K562 (cell line): ENCODE results near the gene ZBTB46. TPM values are rescaled to one million over a fixed set of nuclear protein-coding genes. Genes with fewer than 3 reads are reported as not detected.

Experiments used
- EZH2 ChIP-seq: IDR thresholded peaks from 2 replicates; pipeline ENCODE4 v1.6.1; 2012; ENCODE audit warnings: low read depth, mild to moderate bottlenecking, inconsistent platforms, low read length, borderline replicate concordance
- FOXJ3 ChIP-seq: sonication (generic); formaldehyde crosslinking; IDR thresholded peaks from 2 replicates; pipeline ENCODE4 v1.4.0; 2020; ENCODE audit warnings: mild to moderate bottlenecking, missing genetic modification reagents
- MECOM ChIP-seq: fragments of 250-450 bp; sonication (Bioruptor Pico); IDR thresholded peaks from 2 replicates; pipeline ENCODE4 v1.8.0; 2022; ENCODE audit warnings: inconsistent platforms
- MEIS2 ChIP-seq: fragments of 450-650 bp; IDR thresholded peaks from 2 replicates; pipeline ENCODE4 v1.6.1; 2014; ENCODE audit warnings: mild to moderate bottlenecking; ENCODE audit not compliant: partially characterized antibody
- SETDB1 ChIP-seq: IDR thresholded peaks from one replicate; pipeline ENCODE4 v1.6.1; 2012; ENCODE audit warnings: low read length, control low read depth, inconsistent platforms
- ZNF311 ChIP-seq: fragments of 250-450 bp; sonication (Bioruptor Pico); IDR thresholded peaks from 2 replicates; pipeline ENCODE4 v1.4.0; 2020; ENCODE audit warnings: mild to moderate bottlenecking, moderate library complexity
- ZNF75A ChIP-seq: fragments of 450-650 bp; formaldehyde crosslinking; IDR thresholded peaks from 2 replicates; pipeline ENCODE4 v1.4.0; 2020; ENCODE audit warnings: mild to moderate bottlenecking
- polyA plus RNA-seq, 8 experiments: library from polyadenylated mRNA; depleted of rRNA in 4 of 8; stranded (reverse) in 5 of 8; unstranded in 3 of 8; fragments of >200 nt; fragmentation: Nextera tagmentation in 2 of 8; fragmentation: Illumina TruSeq in 1 of 8; extraction: Ambion mirVana in 2 of 8; extraction: Trizol in 1 of 8; gene quantifications; 2 replicates each; pipeline versions ENCODE4 v1.2.1 to v1.2.3, GENCODE V29; 2011 to 2014; ENCODE audit warnings: inconsistent platforms in 1 of 8, missing spikeins in 1 of 8
- total RNA-seq, 7 experiments: library from RNA; depleted of rRNA in 6 of 7; stranded (reverse); fragments of >200 nt in 6 of 7; fragmentation: Illumina TruSeq in 2 of 7; extraction: Trizol in 2 of 7; gene quantifications; 2 replicates each; pipeline versions ENCODE4 v1.2.1 to v1.2.3, GENCODE V29; 2011 to 2021; ENCODE audit warnings: low replicate concordance in 1 of 7
- TF ChIP-seq, protein P1 (sequence below): fragments of 450-650 bp; IDR thresholded peaks from 2 replicates; pipeline ENCODE4 v1.7.1; 2018; ENCODE audit warnings: mild to moderate bottlenecking, low read depth; ENCODE audit not compliant: partially characterized antibody
- TF ChIP-seq, protein P2 (sequence below): sonication (generic); IDR thresholded peaks from 2 replicates; pipeline ENCODE4 v1.6.1; 2016
- TF ChIP-seq, protein P3 (sequence below): fragments of 250-450 bp; sonication (Bioruptor Pico); IDR thresholded peaks from 2 replicates; pipeline ENCODE4 v1.5.0; 2021; ENCODE audit warnings: mild to moderate bottlenecking, borderline replicate concordance

ZBTB46 gene
- total and polyA plus RNA-seq, 9 of the 15 experiments (the other 6 are each of a cell fraction or from before 2014, with no cell fraction given): 0.29 to 4.1 (median 1.1) TPM

DNA sequence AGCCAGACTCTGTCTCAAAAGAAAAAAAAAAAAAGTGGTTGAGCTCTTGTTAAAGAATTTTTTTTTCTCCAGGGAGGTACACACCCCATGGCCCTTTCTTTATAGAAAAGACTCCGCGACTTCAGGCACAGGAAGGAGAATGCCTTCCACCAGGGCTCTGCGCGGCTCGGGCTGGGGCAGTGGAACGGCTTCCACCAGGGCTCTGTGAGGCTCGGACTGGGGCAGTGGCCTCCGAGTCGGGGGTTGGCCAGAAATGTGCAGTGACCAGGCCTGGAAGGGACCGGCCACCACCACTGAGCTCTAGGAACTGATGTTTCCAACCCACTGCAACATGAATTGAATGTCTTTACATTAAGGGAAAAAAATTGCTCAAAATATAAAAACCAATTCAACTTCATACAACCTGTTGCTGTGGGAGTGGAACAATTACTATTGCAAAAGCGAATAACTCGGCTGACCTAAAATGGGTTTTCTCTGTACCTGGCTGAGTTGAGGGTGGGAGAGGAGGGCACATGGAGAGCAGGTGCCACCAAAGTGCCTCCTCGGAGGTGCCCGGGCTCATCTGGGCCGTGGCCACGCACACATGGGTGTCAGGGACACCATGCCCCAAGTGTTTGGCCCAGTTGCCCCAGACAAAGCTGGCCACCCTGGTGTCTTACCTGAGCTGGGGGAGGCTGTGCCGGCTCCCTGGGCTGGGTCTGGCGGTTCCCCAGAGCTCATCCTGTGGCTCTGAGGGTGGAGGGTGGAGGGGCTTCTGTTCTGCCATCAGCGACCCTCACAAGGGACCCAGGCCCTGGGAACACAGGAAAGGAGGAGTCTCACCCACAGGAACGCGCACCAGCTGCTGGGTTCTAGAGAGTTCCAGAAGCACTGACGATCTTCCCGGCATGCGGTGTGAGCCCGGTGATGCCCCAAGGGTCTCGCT lies 62.2 kb downstream of the ZBTB46 start (continued):
- TF ChIP-seq, protein P1, sequence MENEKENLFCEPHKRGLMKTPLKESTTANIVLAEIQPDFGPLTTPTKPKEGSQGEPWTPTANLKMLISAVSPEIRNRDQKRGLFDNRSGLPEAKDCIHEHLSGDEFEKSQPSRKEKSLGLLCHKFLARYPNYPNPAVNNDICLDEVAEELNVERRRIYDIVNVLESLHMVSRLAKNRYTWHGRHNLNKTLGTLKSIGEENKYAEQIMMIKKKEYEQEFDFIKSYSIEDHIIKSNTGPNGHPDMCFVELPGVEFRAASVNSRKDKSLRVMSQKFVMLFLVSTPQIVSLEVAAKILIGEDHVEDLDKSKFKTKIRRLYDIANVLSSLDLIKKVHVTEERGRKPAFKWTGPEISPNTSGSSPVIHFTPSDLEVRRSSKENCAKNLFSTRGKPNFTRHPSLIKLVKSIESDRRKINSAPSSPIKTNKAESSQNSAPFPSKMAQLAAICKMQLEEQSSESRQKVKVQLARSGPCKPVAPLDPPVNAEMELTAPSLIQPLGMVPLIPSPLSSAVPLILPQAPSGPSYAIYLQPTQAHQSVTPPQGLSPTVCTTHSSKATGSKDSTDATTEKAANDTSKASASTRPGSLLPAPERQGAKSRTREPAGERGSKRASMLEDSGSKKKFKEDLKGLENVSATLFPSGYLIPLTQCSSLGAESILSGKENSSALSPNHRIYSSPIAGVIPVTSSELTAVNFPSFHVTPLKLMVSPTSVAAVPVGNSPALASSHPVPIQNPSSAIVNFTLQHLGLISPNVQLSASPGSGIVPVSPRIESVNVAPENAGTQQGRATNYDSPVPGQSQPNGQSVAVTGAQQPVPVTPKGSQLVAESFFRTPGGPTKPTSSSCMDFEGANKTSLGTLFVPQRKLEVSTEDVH: no peak
- TF ChIP-seq MECOM: no peak
- no peak for TF ChIP-seq EZH2
- TF ChIP-seq, protein P2, sequence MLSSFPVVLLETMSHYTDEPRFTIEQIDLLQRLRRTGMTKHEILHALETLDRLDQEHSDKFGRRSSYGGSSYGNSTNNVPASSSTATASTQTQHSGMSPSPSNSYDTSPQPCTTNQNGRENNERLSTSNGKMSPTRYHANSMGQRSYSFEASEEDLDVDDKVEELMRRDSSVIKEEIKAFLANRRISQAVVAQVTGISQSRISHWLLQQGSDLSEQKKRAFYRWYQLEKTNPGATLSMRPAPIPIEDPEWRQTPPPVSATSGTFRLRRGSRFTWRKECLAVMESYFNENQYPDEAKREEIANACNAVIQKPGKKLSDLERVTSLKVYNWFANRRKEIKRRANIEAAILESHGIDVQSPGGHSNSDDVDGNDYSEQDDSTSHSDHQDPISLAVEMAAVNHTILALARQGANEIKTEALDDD: no peak
- TF ChIP-seq FOXJ3 (CRISPR knock-in tag): no peak
- TF ChIP-seq SETDB1: no peak
- TF ChIP-seq ZNF311 (CRISPR knock-in tag): no peak
- no peak for TF ChIP-seq MEIS2
- no peak for TF ChIP-seq ZNF75A (CRISPR knock-in tag)
- TF ChIP-seq, protein P3, sequence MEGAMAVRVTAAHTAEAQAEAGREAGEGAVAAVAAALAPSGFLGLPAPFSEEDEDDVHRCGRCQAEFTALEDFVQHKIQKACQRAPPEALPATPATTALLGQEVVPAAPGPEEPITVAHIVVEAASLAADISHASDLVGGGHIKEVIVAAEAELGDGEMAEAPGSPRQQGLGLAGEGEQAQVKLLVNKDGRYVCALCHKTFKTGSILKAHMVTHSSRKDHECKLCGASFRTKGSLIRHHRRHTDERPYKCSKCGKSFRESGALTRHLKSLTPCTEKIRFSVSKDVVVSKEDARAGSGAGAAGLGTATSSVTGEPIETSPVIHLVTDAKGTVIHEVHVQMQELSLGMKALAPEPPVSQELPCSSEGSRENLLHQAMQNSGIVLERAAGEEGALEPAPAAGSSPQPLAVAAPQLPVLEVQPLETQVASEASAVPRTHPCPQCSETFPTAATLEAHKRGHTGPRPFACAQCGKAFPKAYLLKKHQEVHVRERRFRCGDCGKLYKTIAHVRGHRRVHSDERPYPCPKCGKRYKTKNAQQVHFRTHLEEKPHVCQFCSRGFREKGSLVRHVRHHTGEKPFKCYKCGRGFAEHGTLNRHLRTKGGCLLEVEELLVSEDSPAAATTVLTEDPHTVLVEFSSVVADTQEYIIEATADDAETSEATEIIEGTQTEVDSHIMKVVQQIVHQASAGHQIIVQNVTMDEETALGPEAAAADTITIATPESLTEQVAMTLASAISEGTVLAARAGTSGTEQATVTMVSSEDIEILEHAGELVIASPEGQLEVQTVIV (CRISPR knock-in tag): no peak
- TF ChIP-seq, all 486 proteins: peak for 0
